ENCODE measurements around the gene CEMP1. TPM values are rescaled to one million over a fixed set of nuclear protein-coding genes. Genes with fewer than 3 reads are reported as not detected.

Gene CEMP1
- total RNA-seq, 1 donor from 2014 or later = 0.22 TPM

DNA sequence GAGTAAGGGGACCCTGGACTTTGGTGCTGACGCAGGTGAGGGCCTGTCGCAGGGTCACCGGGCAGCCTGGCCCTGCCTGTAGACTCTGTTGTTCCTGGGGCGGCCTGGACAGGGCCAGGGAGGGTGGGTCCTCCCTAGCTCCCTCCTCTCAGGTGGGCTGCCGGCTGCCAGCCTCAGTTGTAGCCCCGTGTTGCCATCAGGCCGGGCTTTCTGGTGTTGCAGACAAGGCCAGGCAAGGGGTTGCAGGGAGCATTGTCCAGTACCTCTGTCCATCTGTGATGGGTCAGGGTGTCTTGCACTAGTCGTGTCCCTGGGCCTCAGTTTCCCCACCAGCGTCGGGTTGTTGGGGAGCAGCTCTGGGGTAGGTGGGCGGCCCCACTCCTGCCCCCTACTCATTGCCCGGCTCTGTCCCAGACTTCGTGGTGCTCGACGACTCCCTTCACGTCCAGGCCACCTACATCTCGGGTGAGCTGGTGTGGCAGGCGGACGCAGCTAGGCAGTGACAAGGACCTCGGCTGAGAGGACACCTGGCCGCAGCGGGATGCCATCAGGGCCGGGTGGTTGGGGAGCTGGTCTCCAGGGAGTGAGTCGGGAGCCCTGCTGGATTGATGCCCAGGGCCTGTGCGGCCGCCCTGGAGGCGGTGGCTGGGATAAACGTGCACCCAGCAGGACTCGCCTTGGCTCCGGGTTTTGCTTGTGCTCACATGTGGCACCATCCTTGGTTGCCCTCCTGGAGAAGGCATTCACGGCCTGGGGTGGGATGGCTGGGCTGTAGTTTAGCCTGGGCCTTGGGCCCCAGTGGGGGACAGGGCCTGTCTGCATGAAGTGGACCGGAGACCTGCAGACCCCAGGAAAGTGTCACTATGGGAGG, 1.9 kb downstream of the CEMP1 start:
- H3K27me3 Mint-ChIP-seq = no peaks in the 10 kb centered on the region
- no peaks in the 10 kb centered on the region for H3K9me3 Mint-ChIP-seq
- TF ChIP-seq CTCF (conservative IDR thresholded peaks at IDR 0.05) = peak; percentile 24
- no peaks in the 10 kb centered on the region for H3K4me1 Mint-ChIP-seq (ENCODE audit: unreplicated experiment)
- DNase-seq (ENCODE audit: extremely low spot score, unreplicated experiment) = peak; percentile 71
- no peaks in the 10 kb centered on the region for H3K36me3 Mint-ChIP-seq
- H3K27ac Mint-ChIP-seq = peak overlapping the region; percentile 59
- H3K4me3 Mint-ChIP-seq = no peak overlapping the region

DNA sequence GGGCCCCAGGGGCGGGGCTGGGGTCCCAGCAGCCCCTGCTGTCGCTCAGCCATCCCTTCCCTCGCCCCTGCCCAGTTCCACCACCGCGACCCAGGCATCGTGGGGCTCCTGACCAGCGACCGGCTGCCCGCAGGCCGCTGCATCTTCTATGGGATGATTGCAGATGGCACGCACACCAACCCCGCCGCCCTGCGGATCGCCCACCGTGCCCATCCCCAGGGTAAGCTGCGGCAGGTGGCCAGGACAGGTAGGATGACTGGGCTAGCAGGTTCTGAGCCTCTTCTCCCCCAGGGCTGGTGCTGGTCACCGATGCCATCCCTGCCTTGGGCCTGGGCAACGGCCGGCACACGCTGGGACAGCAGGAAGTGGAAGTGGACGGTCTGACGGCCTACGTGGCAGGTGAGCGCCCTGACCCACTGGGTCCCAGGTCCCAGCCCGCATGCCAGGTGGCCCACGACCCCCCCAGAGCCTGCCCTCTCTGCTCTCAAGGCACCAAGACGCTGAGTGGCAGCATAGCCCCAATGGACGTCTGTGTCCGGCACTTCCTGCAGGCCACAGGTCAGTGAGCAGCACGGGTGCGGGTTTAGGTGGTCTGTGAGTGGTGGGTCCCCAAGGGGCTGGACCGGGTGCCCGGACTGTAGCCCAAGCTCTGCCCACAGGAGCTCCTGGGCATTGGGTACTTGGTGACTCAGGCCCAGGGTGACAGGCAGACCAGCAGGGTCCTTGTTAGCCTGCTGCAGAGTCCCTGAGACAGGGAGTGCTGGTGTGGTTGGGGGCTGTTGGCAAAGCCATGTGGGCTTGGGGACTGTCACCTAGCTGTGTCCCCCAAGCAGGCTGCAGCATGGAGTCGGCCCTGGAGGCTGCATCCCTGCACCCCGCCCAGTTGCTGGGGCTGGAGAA, 2.8 kb downstream of the CEMP1 start:
- no peaks in the 10 kb centered on the region for H3K27me3 Mint-ChIP-seq
- no peak overlapping the region for H3K4me3 Mint-ChIP-seq
- DNase-seq (ENCODE audit: extremely low spot score, unreplicated experiment) = no peak
- H3K27ac Mint-ChIP-seq = no peak overlapping the region
- no peak for TF ChIP-seq CTCF (conservative IDR thresholded peaks at IDR 0.05)
- H3K9me3 Mint-ChIP-seq = no peaks in the 10 kb centered on the region
- no peaks in the 10 kb centered on the region for H3K4me1 Mint-ChIP-seq (ENCODE audit: unreplicated experiment)
- H3K36me3 Mint-ChIP-seq = no peaks in the 10 kb centered on the region

- H3K4me1 Mint-ChIP-seq (ENCODE audit: unreplicated experiment) = no peaks in the 10 kb centered on the region
- no peaks in the 10 kb centered on the region for H3K9me3 Mint-ChIP-seq
- no peaks in the 10 kb centered on the region for H3K36me3 Mint-ChIP-seq
- no peak overlapping the region for H3K4me3 Mint-ChIP-seq
- TF ChIP-seq CTCF (conservative IDR thresholded peaks at IDR 0.05) = no peak
- no peak for DNase-seq (ENCODE audit: extremely low spot score, unreplicated experiment)
- no peak overlapping the region for H3K27ac Mint-ChIP-seq
- no peaks in the 10 kb centered on the region for H3K27me3 Mint-ChIP-seq
Observed at GRCh38 chr16:2527784-2528100, 3.5 kb downstream of the CEMP1 start.

GRCh38 chr16:2527071-2527783, 4.0 kb downstream of the CEMP1 start:
- no peaks in the 10 kb centered on the region for H3K27me3 Mint-ChIP-seq
- no peaks in the 10 kb centered on the region for H3K9me3 Mint-ChIP-seq
- H3K27ac Mint-ChIP-seq = no peak overlapping the region
- no peaks in the 10 kb centered on the region for H3K4me1 Mint-ChIP-seq (ENCODE audit: unreplicated experiment)
- TF ChIP-seq CTCF (conservative IDR thresholded peaks at IDR 0.05) = no peak
- no peaks in the 10 kb centered on the region for H3K36me3 Mint-ChIP-seq
- DNase-seq (ENCODE audit: extremely low spot score, unreplicated experiment) = no peak
- H3K4me3 Mint-ChIP-seq = no peak overlapping the region

- no peaks in the 10 kb centered on the region for H3K27me3 Mint-ChIP-seq
- H3K4me3 Mint-ChIP-seq = no peak overlapping the region
- no peak for DNase-seq (ENCODE audit: extremely low spot score, unreplicated experiment)
- H3K36me3 Mint-ChIP-seq = peaks cover 3% of the 10 kb centered on the region
- no peaks in the 10 kb centered on the region for H3K4me1 Mint-ChIP-seq (ENCODE audit: unreplicated experiment)
- H3K9me3 Mint-ChIP-seq = no peaks in the 10 kb centered on the region
- peak overlapping the region; percentile 26 for H3K27ac Mint-ChIP-seq
- no peak for TF ChIP-seq CTCF (conservative IDR thresholded peaks at IDR 0.05)
Observed at GRCh38 chr16:2526135-2526534, 5.1 kb downstream of the CEMP1 start.

Data from type B pancreatic cell (in vitro differentiated cells).